ENCODE measurements around the gene GIMAP4.
"Not testable (repeated sequence)": the region's sequence is repeated elsewhere in the genome, so short reads cannot be mapped to it uniquely, and the experiment has no call there.

The GIMAP4 gene

DNA sequence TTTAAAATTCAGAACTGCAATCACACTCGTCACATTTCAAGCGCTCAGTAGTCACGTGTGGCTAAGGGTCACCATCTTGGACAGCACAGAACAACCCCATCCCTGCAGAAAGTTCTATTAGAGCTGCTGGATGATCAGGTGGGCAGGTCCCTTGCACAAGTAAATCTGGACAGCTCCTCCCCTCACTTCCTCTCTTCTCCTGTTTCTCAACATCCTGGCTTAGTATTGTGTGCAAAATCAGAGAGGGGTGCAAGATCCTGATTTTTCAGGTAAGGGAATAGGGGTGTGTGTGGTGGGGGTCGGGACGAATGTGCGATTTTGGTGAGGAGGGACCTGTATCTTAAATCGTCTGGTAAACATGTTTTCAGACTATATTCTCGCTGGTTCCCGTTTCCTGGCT lies at the start of gene GIMAP4:
GIMAP4 (plus strand) TSS at position 222 of the 400 bp plus-strand sequence. CDS start 2,512 bp downstream, outside the sequence.
- no peak for DNase-seq (ENCODE audit: extremely low read depth in 1 of 2, low read depth in 1 of 2)

DNA sequence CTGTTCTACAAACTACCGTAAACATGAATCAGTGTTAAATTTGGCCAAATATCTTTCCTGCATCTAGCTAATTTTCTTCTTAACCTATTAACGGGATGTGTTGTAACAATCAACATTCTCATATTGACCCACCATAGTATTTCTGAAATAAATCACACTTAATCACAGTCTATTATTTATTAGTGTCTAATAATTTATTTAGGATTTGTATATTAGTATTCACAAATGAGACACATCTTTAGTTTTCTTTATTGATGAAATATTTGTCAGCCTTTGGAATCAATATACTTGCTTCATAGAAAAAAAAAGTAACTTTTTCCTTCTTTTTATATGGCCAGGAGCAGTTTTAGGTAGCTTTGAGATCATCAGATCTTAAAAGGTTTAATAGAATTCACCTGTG lies 47.9 kb upstream of the GIMAP4 start:
- DNase-seq (ENCODE audit: extremely low read depth in 1 of 2, low read depth in 1 of 2) = no peak

DNA sequence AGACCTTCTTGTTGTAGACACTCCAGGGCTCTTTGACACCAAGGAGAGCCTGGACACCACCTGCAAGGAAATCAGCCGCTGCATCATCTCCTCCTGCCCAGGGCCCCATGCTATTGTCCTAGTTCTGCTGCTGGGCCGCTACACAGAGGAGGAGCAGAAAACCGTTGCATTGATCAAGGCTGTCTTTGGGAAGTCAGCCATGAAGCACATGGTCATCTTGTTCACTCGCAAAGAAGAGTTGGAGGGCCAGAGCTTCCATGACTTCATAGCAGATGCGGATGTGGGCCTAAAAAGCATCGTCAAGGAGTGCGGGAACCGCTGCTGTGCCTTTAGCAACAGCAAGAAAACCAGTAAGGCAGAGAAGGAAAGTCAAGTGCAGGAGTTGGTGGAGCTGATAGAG lies 47.0 kb upstream of the GIMAP4 start:
- DNase-seq (ENCODE audit: extremely low read depth in 1 of 2, low read depth in 1 of 2) = no peak

DNA sequence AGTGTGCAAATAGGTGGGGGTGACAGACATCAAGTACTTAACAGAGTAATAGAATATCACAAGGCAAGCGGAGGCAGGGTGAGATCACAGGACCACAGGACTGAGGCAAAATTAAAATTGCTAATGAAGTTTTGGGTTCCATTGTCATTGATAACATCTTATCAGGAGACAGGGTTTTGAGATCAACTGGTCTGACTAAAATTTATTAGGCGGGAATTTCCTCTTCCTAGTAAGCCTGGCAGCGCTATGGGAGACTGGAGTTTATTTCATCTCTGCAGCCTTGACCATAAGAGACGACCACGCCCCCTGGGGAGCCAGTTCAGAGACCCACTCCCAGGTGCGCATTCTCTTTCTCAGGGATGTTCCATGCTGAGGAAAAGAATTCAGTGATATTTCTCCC lies 44.3 kb upstream of the GIMAP4 start:
- DNase-seq (ENCODE audit: extremely low read depth in 1 of 2, low read depth in 1 of 2) = not testable (repeated sequence)

DNA sequence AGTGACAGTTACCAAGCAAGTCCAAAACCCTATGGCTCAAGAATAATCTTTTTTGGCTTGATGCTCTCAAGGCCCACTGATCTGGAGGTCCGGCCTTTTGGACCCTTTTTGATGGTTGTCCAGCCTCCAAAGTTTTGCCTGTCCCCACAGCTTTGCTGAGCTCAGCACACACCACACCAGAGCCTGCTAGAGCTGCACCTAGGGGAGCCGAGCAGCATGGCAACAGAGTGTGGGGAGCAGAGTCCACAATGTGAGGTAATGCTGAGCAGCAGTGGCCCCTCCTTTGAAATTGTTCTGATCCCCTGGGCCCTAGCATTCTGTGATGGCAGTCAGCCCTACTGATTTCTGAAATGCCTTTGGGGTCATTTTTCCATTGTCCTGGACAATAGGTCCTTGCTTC lies 43.2 kb upstream of the GIMAP4 start:
- DNase-seq (ENCODE audit: extremely low read depth in 1 of 2, low read depth in 1 of 2) = no peak

DNA sequence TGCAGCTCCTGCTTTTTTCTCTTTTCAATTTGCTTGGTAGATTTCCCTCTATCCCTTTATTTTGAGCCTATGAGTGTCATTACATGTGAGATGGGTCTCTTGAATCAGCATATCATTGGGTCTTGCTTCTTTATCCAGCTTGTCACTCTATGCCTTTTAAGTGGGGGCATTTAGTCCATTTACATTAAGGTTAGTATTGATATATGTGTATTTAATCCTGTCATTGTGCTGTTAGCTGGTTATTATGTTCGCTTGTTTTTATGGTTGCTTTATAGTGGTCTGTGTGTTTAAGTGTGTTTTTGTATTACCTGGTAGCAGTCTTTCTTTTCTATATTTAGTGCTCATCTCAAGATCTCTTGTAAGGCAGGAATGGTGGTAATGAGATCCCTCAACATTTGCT lies 35.5 kb upstream of the GIMAP4 start:
- DNase-seq (ENCODE audit: extremely low read depth in 1 of 2, low read depth in 1 of 2) = no peak

DNA sequence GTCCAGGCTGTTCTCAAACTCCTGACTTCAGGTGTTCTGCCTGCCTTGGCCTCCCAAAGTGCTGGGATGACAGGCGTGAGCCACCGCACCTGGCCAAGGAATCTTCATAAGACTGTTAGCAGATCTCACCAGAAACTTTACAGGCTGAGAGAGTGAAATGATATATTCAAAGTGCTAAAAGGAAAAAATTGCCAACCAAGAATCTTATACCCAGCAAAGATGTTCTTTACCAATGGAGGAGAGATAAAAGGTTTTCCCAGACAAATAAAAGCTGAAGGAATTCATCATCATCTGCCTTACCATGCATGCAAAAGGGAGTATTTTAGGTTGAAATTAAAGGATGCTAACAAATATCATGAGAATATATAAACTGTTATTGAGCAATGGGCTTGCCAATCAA lies 28.9 kb upstream of the GIMAP4 start:
- DNase-seq (ENCODE audit: extremely low read depth in 1 of 2, low read depth in 1 of 2) = no peak

DNA sequence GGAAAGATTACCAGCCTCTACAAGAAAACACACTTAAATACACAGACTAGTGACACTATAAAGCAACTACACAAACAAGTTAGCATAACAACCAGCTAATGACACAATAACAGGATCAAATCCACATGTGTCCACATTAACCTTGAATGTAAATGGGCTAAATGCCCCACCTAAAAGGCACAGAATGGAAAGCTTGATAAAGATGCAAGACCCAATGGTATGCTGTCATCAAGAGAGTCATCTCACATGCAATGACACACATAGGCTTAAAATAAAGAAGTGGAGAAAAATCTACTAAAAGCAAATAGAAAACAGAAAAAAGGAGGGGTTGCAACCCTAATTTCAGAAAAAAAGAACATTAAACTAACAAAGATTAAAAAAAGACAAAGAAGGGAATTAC lies 14.0 kb upstream of the GIMAP4 start:
- DNase-seq (ENCODE audit: extremely low read depth in 1 of 2, low read depth in 1 of 2) = no peak

DNA sequence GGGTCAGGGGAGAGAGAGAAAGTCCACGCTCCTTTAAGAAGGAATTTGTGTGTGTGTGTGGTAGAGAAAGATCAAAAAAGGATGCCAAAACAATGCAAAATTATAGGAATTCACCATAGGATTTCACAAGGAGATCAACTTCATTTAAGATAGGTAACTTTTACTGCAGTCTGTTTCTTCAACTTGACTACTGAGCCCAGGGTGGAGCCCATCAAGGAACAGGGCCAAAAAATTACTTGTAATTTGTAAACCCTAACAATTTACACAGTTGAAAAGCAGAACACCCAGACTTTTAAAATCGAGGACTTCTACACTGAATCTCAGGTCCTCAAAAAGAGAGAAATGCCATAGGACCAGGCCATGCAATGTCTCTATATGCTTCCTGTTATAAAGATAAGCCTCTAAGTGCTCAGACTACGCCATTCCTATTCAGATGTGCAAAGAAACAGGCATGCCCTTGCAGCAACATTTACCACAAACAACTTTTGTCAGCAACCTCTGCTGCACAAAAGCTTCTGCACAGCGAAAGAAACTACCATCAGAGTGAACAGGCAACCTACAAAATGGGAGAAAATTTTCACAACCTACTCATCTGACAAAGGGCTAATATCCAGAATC lies 10.6 kb upstream of the GIMAP4 start:
- DNase-seq (ENCODE audit: extremely low read depth in 1 of 2, low read depth in 1 of 2) = no peak

DNA sequence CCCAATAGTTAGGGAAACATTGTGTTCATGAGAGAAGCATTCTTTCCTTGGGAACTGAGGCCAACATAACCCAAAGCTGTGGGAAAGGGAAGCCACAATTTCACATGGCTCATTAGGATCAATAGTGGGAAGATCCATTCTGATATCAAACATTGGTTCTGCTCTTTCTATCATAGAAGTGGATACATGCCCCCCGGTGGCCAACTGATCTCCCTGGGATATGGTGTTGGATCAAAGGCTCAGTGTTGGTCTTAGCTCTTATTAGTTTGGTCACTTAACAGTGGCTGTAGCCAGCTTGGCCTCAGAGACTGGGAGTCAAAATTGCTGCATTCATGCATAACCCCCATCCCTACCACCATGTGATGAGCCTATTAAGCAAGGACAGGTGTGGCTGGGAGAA lies 6.7 kb upstream of the GIMAP4 start:
- DNase-seq (ENCODE audit: extremely low read depth in 1 of 2, low read depth in 1 of 2) = no peak

DNA sequence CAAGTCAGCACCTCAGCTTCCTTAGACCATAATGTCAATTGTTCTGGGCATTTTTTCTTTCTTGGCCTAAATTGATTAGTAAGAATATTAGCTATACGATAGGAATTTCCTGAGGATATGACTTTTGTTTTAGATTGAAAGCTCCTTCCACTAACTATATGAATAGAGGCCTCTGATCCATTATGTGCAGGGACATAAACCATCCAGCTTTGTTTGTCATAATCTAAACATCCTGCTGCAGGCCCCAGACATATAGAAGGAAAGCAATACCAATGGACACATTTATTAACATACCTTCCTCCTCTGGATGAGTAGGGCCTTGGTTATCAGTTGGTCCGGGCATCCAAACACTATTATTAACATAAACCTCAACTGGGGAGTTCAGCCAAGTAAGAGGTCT lies 4.3 kb upstream of the GIMAP4 start:
- no peak for DNase-seq (ENCODE audit: extremely low read depth in 1 of 2, low read depth in 1 of 2)

DNA sequence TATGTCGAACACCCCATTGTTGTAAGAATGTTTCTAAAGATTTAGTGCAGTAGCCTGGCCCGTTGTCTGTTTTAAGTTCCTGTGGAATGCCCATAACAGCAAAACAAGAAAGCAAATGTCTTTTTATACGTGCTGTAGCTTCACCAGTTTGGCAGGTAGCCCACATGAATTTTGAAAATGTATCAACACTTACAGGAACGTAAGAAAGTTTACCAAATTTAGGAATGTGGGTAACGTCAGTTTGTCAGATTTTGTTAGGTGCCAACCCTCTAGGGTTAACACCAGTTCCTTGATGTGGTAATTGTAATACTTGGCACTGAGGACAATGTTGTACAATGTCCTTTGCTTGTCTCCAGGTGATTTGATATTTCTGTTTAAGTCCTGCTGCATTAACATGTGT lies 3.2 kb upstream of the GIMAP4 start:
- no peak for DNase-seq (ENCODE audit: extremely low read depth in 1 of 2, low read depth in 1 of 2)

DNA sequence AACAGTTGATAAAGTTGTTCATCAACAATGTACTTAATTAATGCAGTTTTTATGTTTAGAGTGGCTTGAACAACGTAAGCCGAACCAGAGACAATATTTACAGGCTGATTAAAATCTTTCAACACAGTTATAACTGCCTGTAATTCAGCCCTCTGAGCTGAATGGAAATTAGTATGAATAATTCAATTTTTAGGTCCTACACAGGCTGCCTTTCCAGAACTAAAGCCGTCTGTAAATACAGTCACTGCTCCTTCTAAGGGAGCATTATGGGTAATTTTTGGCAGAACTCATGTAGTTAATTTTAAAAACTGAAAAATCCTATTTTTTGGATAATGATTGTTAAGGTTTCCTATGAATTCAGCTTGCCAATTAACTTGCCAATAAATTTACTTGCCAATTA lies 2.6 kb upstream of the GIMAP4 start:
- no peak for DNase-seq (ENCODE audit: extremely low read depth in 1 of 2, low read depth in 1 of 2)

DNA sequence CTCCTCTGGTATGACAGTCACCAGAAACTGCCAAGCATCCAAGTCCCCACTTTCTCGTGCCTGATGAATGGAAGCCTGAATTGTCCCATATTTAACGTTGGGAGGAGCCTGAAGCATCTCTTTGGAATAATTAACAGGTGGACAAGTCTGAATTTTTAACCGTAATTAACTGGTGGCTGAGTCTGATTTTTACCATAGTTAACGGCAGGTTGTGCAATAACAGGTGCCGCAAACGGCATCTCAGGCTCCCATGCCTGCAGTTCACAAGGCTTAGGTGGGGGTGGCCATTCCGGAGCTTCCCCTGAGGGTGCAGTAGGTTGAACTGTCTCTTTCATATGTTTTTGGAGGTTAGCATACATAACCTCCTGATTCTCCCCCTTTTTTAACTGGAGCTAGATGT lies 2.0 kb upstream of the GIMAP4 start:
- DNase-seq (ENCODE audit: extremely low read depth in 1 of 2, low read depth in 1 of 2) = no peak

DNA sequence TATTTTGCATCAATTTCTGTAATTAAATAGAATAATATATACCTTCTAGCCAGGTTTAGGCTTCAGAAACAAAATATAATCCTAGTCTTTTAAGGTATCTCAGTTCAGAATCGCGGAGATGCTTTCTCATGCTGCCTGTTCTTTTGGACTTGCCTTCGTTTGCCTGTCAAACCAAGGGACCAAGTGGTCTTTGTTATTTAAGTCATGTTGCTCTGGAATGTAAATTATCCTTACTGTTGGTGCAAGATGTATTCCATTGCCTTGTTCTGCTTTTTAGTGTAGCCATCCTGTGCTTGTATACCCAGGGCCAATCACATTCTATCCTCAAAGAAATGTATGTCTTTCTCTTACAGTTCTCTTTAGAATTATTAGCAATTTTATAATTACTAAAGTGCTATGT lies 1.1 kb upstream of the GIMAP4 start:
- DNase-seq (ENCODE audit: extremely low read depth in 1 of 2, low read depth in 1 of 2) = no peak

DNA sequence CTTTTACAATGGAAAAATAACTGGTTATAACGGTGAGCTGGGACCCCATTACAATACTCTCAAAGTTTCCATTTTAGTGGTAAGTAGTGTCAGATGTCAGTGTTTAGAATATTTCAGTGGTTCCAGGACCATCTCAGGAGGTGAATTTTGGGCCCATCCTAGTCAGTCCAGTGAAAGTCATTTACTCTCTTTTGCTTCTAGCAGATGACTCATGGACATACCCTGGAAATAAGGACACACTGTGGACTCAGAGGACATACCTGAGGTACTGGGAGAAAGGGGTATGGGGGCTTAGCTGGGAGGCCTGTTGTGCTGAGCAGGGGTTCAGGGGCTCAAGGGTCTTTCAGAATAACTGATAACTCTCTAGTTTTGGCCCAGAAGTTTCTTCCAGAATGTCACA lies 618 bp upstream of the GIMAP4 start:
- DNase-seq (ENCODE audit: extremely low read depth in 1 of 2, low read depth in 1 of 2) = no peak

DNA sequence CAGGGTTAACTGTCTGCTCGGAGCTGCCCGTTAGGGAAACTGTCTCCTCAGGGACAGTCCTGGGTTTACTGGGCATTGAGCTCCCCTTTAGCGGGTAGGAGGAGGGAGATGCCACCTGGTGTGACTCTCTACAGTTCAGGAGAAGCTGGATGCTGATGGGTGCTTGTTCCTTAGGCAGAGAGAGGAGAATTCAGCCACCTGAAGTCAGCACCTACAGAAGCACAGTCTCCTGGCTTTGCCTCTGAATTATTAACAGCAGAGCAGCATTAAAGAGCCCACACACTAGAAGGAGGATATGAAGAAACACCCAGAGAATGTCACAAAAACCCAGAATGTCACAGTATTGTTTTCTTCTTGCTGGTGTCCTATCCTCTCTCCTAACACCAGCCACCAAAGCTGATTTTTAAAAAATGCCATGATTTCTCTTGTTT lies 696 bp downstream of the GIMAP4 start:
- no peak for DNase-seq (ENCODE audit: extremely low read depth in 1 of 2, low read depth in 1 of 2)

DNA sequence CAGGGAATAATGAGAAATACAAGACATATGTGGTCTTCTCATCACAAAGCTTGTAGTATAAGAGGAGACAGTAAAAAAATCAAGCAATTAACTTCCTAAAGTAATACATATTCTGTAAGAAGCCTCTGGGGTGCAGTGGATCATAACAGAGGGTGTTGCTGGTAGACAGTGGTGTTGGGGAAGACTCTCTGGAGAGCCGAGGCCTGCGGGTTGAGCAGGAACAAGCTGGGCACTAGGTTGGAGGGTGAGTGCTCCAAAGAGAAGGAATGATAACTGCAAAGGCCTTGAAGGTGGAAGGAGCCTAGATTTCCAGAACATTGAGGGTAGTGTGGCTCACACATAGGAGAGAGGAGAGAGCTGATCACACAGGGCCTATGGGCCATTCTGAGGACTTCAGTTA lies 1.5 kb downstream of the GIMAP4 start:
- no peak for DNase-seq (ENCODE audit: extremely low read depth in 1 of 2, low read depth in 1 of 2)

DNA sequence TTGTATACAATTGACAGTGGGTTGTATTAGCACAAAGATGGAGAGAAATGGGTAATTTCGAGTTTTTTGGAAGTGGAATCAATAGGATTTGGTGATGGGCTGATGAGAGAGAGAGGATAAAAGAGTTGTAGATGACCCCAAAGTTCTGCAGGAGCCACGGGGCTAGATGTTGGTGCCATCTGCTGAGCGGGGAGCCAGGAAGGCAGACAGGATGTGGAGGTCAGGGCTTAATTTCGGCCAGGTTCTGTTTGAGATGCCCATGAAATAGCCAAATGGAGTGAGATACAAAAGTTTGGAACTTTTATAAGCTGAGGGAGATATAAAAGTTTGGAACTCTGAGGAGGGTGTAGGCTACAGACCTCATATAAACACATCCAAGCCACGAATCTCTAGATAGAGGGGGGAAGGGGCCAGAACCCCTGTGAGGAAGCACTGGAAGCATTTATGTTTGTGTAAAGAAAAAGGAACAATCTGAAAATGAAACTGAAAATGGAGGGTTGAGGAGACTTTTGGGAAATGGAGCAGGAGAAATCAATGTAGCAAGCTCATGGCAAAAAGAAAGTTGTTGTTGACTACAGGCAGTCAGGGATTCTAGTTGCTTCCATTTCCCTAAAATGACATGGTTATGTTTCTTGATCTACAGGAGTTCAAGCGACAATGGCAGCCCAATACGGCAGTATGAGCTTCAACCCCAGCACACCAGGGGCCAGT lies 2.2 kb downstream of the GIMAP4 start:
- no peak for DNase-seq (ENCODE audit: extremely low read depth in 1 of 2, low read depth in 1 of 2)

DNA sequence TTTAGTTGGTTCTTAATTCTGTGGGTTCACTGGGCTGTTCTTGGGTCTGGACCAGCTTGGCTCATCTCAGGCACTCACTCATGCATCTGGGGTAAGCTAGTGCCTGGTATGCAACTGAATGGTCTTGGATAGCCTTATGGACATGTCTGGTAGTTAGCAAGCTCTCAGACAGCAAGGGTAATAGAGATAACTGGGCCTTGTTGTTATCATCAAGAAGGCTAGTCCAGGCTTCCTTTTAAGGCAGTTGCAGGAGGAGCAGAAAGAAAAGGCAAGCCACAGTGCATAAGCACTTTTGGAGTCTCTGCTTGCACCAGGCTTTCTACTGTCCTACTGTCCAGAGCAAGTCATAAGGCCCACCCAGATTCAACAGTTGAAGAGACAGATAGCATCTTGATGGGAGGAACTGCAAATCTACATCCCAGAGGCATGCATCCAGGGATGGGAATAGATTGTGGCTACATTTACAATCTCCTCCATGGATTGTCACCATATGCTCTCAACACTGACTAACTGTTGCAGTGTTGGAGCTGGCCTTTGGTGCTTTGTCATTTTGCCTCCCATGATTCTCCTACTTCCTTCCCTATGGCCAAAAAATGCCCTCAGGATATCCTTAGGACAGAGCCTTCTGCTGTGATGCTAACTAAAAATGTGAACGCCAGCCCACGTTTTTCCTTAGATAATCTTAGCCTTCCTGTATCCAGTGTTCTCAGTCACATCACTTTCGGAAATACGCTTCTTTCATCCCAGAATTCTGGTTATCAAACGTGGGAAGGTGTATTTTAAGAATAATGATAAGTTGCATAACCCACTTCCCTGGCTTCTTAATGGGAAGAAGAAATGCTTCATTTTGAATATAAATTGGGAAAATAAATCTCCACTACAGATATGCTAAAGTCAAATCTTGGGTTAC lies 3.6 kb downstream of the GIMAP4 start:
- DNase-seq (ENCODE audit: extremely low read depth in 1 of 2, low read depth in 1 of 2) = no peak

DNA sequence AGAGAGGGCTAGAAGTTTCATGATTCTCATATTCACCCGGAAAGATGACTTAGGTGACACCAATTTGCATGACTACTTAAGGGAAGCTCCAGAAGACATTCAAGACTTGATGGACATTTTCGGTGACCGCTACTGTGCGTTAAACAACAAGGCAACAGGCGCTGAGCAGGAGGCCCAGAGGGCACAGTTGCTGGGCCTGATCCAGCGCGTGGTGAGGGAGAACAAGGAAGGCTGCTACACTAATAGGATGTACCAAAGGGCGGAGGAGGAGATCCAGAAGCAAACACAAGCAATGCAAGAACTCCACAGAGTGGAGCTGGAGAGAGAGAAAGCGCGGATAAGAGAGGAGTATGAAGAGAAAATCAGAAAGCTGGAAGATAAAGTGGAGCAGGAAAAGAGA lies 5.3 kb downstream of the GIMAP4 start:
- DNase-seq (ENCODE audit: extremely low read depth in 1 of 2, low read depth in 1 of 2) = no peak
